Loucy (cell line): ENCODE data around the gene RMRP.

Source experiments
- EZH2phosphoT487 ChIP-seq: fragments of 200-600 bp; IDR thresholded peaks from 2 replicates; pipeline ENCODE4 v1.6.1; 2018; ENCODE audit warnings: antibody characterized with exemption, mild to moderate bottlenecking, moderate library complexity, borderline replicate concordance
- TF ChIP-seq, protein P1 (sequence below): fragments of 200-600 bp; sonication (generic); conservative IDR thresholded peaks from 2 replicates; pipeline ENCODE4 v1.5.1; 2014; ENCODE audit warnings: mild to moderate bottlenecking, antibody characterized with exemption, low read length

DNA sequence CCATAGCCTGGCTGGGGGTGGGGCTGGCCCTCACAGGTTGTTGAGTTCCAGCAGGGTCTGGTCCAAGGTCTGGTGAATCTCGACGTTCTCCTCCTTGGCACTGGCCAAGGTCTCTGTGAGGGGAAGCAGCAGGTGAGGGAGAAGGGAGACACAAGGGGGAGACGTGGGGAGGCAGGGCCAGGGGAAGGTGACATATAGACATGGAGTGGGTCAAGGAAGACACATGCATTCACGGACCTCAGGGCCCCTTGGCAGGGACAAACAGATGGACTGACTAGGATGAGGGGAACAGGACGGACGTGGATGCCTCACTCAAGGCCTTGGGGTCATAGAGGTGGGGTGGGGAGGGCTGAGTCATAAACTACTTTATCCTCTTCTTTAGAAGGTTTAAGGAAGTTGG is 24.2 kb upstream of the RMRP start:
- TF ChIP-seq, protein P1, sequence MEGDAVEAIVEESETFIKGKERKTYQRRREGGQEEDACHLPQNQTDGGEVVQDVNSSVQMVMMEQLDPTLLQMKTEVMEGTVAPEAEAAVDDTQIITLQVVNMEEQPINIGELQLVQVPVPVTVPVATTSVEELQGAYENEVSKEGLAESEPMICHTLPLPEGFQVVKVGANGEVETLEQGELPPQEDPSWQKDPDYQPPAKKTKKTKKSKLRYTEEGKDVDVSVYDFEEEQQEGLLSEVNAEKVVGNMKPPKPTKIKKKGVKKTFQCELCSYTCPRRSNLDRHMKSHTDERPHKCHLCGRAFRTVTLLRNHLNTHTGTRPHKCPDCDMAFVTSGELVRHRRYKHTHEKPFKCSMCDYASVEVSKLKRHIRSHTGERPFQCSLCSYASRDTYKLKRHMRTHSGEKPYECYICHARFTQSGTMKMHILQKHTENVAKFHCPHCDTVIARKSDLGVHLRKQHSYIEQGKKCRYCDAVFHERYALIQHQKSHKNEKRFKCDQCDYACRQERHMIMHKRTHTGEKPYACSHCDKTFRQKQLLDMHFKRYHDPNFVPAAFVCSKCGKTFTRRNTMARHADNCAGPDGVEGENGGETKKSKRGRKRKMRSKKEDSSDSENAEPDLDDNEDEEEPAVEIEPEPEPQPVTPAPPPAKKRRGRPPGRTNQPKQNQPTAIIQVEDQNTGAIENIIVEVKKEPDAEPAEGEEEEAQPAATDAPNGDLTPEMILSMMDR: no peak
- no peak for TF ChIP-seq EZH2phosphoT487
